ENCODE data around the gene EIF2B4.

DNA sequence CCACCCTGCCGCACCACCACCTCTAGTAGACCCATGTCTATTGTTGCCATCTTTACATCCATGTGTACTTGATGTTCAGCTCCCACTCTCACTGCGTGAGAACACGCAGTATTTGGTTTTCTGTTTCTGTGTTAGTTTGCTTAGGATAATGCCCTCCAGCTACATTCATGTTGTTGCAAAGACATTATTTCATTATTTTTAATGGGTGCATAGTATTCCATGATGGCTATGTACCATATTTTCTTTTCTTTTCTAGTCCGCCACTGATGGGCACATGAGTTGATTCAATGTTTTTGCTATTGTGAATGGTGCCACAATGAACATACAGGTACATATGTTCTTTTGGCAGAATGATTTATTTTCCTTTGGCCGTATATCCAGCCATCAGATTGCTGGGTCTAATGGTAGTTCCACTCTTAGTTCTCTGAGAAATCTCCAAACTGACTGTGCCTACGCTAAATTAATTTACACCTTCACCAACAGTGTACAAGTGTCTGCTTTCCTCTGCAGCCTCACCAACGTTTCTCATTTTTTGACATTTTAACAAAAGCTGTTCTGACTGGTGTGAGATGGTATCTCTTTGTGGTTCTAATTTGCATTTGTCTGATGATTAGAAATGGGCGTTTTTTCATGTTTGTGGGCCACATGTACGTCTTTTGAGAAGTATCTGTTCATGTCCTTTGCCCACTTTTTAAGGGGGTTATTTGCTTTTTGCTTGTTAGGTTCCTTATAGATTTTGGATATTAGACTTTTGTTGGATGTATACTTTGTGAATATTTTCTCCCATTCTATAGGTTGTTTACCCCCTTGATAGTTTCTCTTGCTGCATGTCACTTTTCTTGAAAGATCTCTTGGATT, 20.9 kb upstream of the EIF2B4 start:
- TF ChIP-seq, protein P1, sequence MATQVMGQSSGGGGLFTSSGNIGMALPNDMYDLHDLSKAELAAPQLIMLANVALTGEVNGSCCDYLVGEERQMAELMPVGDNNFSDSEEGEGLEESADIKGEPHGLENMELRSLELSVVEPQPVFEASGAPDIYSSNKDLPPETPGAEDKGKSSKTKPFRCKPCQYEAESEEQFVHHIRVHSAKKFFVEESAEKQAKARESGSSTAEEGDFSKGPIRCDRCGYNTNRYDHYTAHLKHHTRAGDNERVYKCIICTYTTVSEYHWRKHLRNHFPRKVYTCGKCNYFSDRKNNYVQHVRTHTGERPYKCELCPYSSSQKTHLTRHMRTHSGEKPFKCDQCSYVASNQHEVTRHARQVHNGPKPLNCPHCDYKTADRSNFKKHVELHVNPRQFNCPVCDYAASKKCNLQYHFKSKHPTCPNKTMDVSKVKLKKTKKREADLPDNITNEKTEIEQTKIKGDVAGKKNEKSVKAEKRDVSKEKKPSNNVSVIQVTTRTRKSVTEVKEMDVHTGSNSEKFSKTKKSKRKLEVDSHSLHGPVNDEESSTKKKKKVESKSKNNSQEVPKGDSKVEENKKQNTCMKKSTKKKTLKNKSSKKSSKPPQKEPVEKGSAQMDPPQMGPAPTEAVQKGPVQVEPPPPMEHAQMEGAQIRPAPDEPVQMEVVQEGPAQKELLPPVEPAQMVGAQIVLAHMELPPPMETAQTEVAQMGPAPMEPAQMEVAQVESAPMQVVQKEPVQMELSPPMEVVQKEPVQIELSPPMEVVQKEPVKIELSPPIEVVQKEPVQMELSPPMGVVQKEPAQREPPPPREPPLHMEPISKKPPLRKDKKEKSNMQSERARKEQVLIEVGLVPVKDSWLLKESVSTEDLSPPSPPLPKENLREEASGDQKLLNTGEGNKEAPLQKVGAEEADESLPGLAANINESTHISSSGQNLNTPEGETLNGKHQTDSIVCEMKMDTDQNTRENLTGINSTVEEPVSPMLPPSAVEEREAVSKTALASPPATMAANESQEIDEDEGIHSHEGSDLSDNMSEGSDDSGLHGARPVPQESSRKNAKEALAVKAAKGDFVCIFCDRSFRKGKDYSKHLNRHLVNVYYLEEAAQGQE (IDR thresholded peaks at IDR 0.05; ENCODE audit: insufficient read depth in 1 of 2, low read depth in 2 of 2, low read length in 1 of 2) = no peak
- no peak for TF ChIP-seq CTCF (IDR thresholded peaks at IDR 0.05)
